CD4-positive, alpha-beta T cell treated with Interleukin-4 for 4 hours (primary cell): ENCODE data around the gene ALDOB.

Source experiments
- DNase-seq: peaks from one replicate; pipeline ENCODE4 v3.0.0-alpha.2; 2020

Gene ALDOB

DNA sequence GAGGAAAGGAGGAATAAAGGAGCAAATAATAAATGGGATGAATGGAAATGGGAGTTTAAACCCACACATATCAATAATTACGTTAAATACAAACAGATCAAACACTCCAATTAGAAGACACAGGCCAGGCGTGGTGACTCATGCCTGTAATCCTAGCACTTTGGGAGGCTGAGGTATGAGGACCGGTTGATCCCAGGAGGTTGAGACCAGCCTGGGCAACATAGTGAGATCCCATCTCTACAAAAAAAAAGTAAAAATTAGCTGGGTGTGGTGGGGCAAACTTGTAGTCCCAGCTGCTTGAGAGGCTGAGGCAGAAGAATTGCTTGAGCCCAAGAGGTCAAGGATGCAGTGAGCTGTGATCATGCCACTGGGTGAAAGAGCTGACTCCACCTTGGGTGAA is 54.5 kb downstream of the ALDOB start:
- no peak for DNase-seq

GRCh38 chr9:101380295-101380694 is 55.3 kb downstream of the ALDOB start:
- DNase-seq: no peak

DNA sequence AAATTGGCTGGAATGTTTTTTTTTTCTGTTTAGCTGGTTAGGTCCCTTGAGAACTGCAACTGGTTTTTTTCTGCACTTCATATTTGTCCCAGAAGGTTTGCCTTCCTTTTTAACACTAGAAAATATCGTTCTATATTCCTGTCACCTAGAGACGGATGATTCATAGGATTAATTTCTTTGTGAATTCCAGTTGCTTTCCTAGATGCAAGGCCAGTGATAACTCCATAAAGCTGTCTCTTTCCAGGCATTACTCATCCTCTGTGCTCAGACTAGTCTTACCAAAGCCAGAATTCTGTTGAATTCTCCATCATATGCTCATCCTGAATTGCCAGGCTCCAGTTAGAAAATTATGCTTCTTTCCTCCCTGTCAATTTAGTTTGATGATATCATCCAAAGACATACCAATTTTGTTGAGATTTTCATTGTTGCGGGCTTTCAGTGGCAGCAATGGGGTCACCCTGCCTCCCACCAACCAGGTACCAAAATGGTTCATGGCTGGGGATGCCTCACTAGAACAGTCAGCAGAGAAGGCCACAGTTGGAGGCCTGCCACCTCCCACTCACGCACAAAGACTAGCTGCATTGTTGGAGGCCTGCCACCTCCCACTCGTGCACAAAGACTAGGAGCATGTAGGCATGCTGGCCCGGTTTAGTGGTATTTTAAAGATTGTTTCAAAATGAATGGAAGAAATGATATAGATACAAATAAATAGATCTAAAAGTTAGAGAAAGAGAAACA is 59.3 kb downstream of the ALDOB start:
- DNase-seq: no peak

- DNase-seq: no peak
These were observed 60.0 kb downstream of the ALDOB start for GRCh38 chr9:101375546-101375945.

DNA sequence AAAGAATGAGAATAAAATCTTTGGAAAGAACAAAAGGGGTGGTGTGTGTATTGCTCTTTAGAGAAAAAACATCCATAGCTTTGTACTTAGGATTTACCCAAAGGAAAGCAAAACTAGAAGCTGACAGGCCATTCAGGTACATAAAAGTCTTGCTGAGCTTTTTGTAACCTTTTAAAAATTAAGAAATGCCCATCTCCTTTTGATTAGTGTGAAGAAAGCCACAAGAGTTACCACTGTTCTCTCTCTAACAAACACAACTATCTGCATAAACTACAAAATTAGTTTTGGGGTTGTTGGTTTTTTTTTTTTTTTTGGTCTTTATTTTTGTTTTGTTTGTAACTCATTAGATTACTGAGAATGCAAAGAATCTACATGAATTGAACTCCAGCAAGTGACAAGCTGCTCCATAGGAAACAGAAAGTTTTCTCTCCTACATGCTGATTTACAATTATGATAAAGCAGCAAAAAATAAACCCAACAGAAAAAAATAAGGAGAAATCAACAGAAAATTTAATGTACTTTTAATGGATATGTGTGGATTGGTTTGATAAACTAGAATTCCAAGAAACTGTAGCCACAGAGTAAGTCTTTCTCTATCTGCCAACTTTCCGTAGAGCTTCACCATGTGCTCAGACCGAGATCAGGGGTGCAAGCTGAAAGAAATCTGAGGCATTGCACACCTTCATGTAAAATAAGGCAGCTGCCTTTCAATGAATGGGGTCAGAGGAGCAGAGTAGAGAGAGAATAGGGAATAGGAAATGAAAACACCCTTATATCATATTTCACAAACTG is 63.1 kb downstream of the ALDOB start:
- DNase-seq: no peak

DNA sequence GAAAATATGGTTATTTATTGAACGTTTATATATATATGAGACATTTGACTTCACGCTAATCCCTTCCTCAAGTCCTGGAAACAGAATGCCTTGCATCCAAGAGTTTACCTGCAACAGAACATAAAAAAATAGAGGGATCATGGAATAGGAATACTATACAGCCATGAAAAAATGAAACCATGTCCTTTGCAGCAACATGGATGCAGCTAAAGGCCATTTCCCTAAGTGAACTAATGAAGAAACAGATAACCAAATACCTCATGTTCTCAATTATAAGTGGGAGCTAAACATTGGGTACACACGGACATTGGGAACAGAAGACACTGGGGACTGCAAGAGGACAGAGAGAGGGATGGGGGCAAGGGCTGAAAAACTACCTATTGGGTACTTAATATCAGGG is 63.8 kb downstream of the ALDOB start:
- no peak for DNase-seq
